Activated CD4-positive, CD25-positive, alpha-beta regulatory T cell treated with anti-CD3 and anti-CD28 coated beads, Interleukin-2, amount 50 U/mL, for 16 hours (primary cell): Measurements from ENCODE around the gene ZDHHC18.
A peak's percentile ranks its signal among the peaks of the same experiment; 100 is the strongest.
"Not testable (repeated sequence)": the region's sequence is repeated elsewhere in the genome, so short reads cannot be mapped to it uniquely, and the experiment has no call there.

Experiments
- DNase-seq: peaks from one replicate; pipeline ENCODE4 v3.0.0-alpha.2; 2020; ENCODE audit warnings: low read depth, low spot score

ZDHHC18 gene

GRCh38 chr1:26833432-26834405 is 7.2 kb downstream of the ZDHHC18 start:
- peak; percentile 82 for DNase-seq

- not testable (repeated sequence) for DNase-seq
These were observed 11.2 kb downstream of the ZDHHC18 start for GRCh38 chr1:26837665-26838064.

DNA sequence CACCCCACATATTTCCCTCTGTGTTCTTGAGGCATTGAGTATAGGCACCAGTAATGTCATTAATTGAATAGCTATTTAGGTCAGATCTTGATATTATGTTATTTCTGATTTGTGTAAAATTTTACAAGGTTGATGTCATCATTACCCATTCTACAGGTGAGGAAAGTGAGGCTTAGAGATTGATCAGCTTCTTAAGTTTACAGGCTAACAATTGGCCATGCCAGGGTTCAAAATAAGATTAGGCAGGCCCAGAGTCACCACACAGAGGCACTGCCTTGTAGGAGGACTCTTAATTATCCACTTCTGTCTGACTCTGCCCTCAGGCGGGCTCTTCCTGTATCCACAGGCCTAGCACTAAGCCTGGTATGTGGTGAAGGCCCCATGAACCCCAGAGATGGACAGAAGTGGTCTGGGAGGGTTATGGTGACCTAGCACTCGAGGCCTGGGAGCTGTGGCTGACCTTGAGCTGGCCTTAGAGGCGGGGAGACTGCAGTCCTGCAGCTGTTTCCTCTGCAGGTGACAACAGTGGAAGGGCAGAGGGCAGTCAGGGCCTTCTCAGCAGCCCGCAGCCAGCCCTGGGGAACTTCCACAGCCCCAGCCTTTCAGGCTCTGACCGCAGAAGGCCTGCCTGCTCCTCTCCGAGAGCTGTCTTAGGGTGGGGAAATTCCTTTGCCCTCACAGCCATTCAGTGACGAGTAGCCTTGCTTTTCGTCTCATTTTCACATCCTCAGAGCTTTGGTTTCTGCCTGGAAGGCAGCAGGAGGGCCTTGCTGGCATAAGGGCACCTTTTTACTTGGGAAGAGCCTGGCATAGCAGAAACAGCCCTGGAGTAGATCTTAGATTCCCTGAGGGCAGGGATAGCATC is 12.2 kb downstream of the ZDHHC18 start:
- DNase-seq = peak; percentile 41

- no peak for DNase-seq
These were observed 12.8 kb downstream of the ZDHHC18 start for GRCh38 chr1:26839339-26839722.

GRCh38 chr1:26839779-26840178 is 13.3 kb downstream of the ZDHHC18 start:
- no peak for DNase-seq

GRCh38 chr1:26844424-26845196 is 18.1 kb downstream of the ZDHHC18 start:
- DNase-seq = no peak

DNA sequence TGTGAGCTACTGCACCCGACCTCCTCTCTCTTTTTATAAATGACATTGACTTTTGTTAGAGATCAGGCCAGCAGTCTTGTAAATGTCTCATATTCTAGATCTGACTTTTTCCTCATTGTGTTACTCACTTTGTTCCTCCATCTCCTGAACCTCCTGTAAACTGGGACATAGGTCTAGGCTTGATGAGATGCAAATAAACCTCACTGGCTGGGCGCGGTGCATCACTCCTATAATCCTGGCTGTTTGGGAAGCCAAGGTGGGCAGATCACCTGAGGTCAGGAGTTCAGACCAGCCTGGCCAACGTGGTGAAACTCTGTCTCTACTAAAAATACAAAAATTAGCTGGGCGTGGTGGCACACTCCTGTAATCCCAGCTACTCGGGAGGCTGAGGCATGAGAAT is 21.3 kb downstream of the ZDHHC18 start:
- not testable (repeated sequence) for DNase-seq

DNA sequence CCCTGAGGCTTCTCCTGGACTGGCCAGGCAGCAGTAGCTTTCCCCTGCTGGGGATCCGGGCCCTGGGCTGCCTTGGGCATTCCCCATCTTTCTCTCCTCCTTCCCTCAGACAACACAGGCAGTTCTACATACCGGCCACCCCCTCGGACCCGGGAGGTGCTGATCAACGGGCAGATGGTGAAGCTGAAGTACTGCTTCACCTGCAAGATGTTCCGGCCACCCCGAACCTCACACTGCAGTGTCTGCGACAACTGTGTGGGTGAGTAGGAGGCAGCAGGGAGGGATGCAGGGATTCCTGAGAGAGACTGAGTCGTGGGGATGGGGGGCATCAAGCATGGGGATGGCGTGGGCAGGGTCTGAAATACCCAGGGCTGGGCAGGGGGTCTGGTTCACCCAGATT is 22.0 kb downstream of the ZDHHC18 start:
- no peak for DNase-seq

DNA sequence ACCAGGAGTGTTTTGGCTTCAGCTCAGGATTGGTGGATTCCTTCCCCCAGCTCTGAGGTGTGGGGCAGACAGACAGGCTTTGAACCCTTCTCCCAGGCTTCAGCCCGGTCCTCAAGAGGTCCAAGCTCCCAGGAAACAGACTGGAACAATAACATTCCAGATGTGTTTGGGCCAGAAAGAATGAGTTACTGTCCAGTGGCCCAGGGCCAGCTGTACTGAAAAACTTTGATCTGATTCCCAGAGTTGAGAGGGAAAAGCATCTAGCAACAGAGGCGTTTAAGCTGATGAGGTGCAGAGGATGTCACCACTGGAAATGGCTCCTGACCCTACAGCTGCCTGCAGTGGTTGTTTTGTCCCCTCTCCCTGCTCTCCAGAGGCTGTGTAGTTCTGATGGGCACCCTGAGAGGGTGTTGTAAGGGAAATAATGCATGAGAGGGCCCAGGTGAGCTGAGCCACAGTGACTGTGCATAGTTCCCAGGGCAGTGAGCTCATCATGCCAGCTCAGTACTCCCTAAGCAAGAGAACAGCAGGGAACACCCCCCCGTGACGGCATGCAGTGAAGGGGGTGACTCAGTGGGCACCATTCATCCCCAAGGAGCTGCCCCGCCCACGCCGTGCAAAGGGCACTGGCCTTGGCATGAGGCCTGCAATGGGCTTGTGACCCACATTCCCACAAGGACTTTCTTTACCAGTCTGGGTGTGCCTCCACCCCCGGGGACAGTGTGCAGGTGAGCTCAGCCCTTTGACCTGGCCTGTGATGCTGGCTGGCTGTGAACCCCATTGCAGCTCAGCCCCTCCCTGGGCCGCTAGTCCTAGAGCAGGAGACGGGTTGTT is 22.7 kb downstream of the ZDHHC18 start:
- DNase-seq = no peak

DNA sequence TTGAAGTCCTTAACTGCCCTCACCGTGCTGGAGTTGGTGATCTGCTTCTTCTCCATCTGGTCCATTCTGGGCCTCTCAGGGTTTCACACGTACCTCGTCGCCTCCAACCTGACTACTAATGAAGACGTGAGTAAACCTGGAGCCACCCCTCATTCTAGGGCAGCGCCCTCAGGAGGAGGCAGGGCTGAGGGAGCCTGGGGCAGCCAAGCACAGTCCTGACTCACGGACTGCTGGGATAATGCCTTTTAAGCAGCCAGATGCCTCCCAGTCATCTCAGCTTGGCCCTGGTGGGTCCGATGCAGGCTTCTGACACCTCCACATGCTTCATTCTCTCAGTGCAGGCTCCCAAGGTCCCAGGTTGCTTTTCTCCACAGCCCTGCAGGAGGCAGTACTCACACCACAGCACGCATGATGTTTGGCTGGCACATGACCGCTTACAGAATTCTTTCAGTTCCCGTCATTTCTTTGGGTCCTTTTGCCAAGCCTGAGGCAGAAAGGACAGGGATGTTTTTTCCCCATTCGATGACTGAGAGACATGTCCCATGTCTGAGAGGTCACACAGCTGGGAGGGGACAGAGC is 24.7 kb downstream of the ZDHHC18 start:
- DNase-seq = no peak

- DNase-seq = no peak
These were observed 26.2 kb downstream of the ZDHHC18 start for GRCh38 chr1:26852701-26853100.

DNA sequence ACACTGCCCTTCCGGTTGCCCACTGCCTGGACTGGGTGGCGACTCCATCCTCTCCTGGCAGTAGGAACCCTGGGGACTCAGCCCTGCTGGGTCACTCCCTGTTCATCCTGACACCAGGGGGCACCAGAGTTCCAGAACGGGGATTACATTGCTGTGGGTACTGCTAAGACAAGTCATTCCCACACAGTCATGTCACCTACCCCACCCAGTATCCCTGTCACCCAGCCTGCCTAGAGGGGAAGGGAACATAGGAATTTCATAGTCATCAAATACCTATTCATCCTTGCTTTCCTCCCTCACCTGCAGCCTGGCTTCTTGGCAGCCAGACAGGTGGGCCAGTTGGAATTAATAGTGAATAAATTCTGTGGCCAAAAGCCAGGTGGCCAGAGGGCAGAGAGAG is 26.7 kb downstream of the ZDHHC18 start:
- peak; percentile 60 for DNase-seq

DNA sequence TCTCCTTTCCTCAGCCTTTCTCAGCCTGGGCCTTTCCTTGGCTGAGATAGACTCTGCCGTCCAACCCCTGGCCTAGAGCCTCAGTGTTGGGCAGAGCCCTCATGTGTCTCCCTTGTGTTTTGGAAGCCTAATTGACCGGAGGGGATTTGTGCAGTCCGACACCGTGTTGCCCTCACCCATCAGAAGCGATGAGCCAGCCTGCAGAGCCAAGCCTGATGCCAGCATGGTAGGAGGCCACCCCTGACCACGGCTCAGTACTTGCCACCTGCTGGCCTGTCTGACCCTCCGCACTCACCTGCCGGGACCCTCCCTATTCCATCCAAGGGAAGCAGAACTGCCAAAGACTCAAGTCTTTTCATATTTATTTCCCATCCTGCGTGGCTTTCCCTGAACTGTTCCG is 27.1 kb downstream of the ZDHHC18 start:
- DNase-seq = no peak

DNA sequence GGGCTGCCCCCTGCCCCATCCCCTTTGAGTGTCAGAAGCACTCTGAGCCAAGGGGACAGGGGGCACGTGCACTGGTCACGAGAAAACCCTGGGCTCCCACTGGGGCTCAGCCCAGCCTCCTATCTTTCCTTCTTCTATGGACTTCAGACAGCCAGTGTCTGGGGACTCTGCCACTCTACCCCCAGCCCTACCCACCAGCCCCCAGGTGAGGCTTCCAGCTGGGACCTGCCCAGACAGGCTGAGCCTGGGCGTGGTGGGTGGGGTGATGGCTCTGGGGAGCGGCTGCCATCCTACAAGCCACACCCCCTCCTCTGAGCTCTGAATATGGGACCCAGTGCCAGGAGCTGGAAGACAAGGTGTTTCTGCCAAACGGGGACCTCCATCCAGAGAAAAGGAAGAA is 28.4 kb downstream of the ZDHHC18 start:
- no peak for DNase-seq

DNA sequence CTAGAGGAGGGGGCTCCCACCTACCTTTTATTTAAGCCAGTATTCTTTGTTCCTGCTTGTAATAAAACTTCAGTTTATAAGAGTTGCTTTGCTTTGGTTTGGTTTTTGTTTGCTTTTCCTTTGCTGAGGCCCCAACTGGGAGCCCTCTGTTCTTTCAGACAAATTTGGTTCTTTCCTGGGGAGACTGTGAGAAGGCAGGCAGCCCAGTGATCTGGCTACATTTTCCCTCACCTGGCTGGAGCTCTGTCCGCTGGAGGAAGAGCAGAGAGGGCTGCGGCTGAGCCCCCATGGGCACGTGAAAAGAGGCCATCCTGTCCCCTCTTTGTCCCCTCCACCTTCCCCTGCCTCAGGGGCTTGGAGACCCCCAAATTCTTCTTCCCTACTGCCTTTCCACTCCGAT is 29.1 kb downstream of the ZDHHC18 start:
- DNase-seq = no peak

GRCh38 chr1:26856181-26856580 is 29.7 kb downstream of the ZDHHC18 start:
- no peak for DNase-seq

GRCh38 chr1:26856604-26857469 is 30.3 kb downstream of the ZDHHC18 start:
- DNase-seq = no peak

DNA sequence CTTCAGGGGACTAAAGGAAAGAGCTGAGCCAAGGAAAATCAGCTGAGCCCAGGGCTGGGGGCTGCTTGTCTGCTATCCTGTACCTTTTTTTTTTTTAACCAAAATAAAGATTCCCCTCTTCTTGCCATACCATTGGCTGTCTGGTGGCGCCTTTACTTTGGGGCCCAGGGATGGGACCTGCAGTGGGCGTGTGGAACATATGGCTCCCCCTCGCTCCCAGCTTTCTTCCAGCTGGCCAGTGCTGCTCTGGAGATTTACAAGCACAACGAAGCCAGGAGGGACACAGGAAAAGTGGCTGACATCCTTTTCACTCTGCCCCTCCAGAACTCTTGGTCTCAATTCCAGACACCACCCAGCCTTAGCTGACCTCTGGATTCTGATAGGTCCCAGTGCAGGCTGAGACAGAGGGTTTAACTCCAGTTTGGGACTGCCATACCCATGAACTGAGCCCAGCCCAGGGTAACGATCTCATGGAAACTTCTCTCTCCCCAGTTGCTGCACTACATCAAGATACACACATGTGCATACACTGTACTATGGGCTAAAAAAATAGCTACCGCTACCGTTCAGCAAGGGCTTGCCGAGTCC is 31.1 kb downstream of the ZDHHC18 start:
- DNase-seq = no peak

GRCh38 chr1:26858160-26858559 is 31.7 kb downstream of the ZDHHC18 start:
- DNase-seq = no peak
